ENCODE results near the gene MYH9. TPM values are rescaled to one million over a fixed set of nuclear protein-coding genes. Genes with fewer than 3 reads are reported as not detected.

MYH9 gene
- total and polyA plus RNA-seq, 2 experiments from 2014 or later = 58.4 to 233 TPM

DNA sequence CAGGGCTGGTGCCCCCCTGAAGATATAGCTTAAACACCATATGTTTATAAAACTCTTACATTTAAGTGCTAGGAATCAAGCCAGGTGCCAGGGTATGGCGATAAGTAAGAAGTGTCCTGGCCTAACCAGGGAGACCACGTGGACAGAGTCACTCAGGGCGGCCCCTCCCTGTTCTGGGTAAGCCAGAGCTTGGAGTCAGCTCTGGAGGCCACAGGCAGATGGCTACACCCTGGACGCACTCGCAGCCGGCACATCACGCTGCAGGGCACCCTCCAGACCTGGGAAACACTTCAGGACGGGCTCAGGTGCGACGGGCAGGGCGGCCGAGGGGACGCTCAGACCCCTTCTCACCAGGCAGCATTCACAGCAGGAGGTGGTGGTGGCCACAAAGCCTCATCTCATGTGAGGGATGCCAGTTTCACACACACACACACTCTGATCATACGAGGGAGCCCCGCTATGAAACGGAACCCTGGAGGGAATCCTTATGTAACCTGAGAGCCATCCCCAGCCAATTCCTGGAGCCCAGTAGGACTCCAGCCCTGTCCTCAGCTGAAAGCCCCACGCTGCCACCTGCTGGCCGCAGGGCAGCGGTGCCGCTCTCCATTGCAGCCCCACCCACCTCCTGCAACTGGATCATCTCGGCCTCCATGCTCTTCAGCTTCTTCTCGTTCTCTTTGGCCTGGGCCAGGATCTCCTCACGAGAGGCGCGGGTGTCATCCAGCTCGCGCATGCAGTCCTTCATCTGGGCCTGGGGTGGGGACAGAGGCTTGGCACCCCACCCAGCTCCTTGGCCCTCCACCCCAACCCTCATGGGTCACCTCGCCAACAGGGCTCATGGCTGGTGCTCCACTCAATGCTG lies 101.4 kb downstream of the MYH9 start (continued):
- peak; percentile 99 for TF ChIP-seq ZNF462 (CRISPR knock-in tag; IDR thresholded peaks at IDR 0.05)
- TF ChIP-seq ZNF331 (CRISPR knock-in tag; IDR thresholded peaks at IDR 0.05; ENCODE audit: low read depth) = no peak
- no peak for TF ChIP-seq REST (IDR thresholded peaks at IDR 0.05; ENCODE audit: unreplicated experiment)
- no peak for TF ChIP-seq JUNB (IDR thresholded peaks at IDR 0.05; ENCODE audit: unreplicated experiment)
- no peak for TF ChIP-seq ZNF114 (CRISPR knock-in tag; IDR thresholded peaks at IDR 0.05)
- no peak for TF ChIP-seq EZH2phosphoT487 (IDR thresholded peaks at IDR 0.05; ENCODE audit: unreplicated experiment)
- no peak for TF ChIP-seq STAT1 (IDR thresholded peaks at IDR 0.05; ENCODE audit: unreplicated experiment)
- no peak for TF ChIP-seq NANOG (IDR thresholded peaks at IDR 0.05; ENCODE audit: borderline replicate concordance)
- no peak for TF ChIP-seq CREB1 (CRISPR knock-in tag; IDR thresholded peaks at IDR 0.05; ENCODE audit: low read depth)
